GM19023 (cell line): ENCODE results near the gene NDRG2.

ENCODE experiments used
- ATAC-seq: cut with Tn5 transposase; IDR thresholded peaks from one replicate; pipeline ENCODE4 v1.9.1; 2021; ENCODE audit warnings: mild to moderate bottlenecking, moderate library complexity; ENCODE audit not compliant: unreplicated experiment

Gene NDRG2

GRCh38 chr14:20978687-20979086, 46.2 kb downstream of the NDRG2 start:
- no peak for ATAC-seq

- ATAC-seq = no peak
Measured at GRCh38 chr14:20976291-20976690, 48.6 kb downstream of the NDRG2 start.

GRCh38 chr14:20973501-20973900, 51.4 kb downstream of the NDRG2 start:
- no peak for ATAC-seq

GRCh38 chr14:20971705-20972021, 53.2 kb downstream of the NDRG2 start:
- ATAC-seq = peak; percentile 21

- ATAC-seq = peak; percentile 94
Measured at GRCh38 chr14:20970983-20971704, 53.7 kb downstream of the NDRG2 start.

- peak; percentile 3 for ATAC-seq
Measured at GRCh38 chr14:20970647-20970982, 54.2 kb downstream of the NDRG2 start.

GRCh38 chr14:20969336-20969735, 55.5 kb downstream of the NDRG2 start:
- no peak for ATAC-seq
